Measurements from ENCODE around the gene SIGLEC6.

The SIGLEC6 gene

GRCh38 chr19:51544038-51544437, 12.6 kb upstream of the SIGLEC6 start:
- no peak overlapping the region for H3K4me3 ChIP-seq (ENCODE audit: insufficient read depth in 1 of 2, low read depth in 1 of 2, low read length in 2 of 2)
- no peak overlapping the region for H2AK5ac ChIP-seq (ENCODE audit: low read length, severe bottlenecking)
- H3K23ac ChIP-seq (ENCODE audit: low read length in 2 of 2), result no peak overlapping the region
- no peak overlapping the region for H3K14ac ChIP-seq (ENCODE audit: low read length in 2 of 2)
- no peak for DNase-seq
- H4K8ac ChIP-seq (ENCODE audit: low read length), result no peak overlapping the region
- H3K18ac ChIP-seq (ENCODE audit: low read depth in 1 of 2, low read length in 2 of 2), result no peak overlapping the region
- H3K4ac ChIP-seq (ENCODE audit: low read depth in 1 of 2, low read length in 2 of 2), result no peak overlapping the region
- no peak overlapping the region for H3K27ac ChIP-seq (ENCODE audit: low read length, poor library complexity, severe bottlenecking)
- no peak overlapping the region for H2BK12ac ChIP-seq (ENCODE audit: low read length in 2 of 2)
- H2AFZ ChIP-seq (ENCODE audit: low read depth, low read length), result no peak overlapping the region
- no peaks in the 10 kb centered on the region for H3K36me3 ChIP-seq (ENCODE audit: control insufficient read depth in 1 of 2, insufficient read depth in 2 of 2, low read depth in 1 of 2, low read length in 2 of 2)
- no peak overlapping the region for H3K9ac ChIP-seq (ENCODE audit: low read length)
- H3K79me1 ChIP-seq (replicated peaks; ENCODE audit: low read length, poor library complexity, severe bottlenecking), result no peaks in the 10 kb centered on the region
- no peak overlapping the region for H2BK5ac ChIP-seq (ENCODE audit: low read depth, low read length, poor library complexity, severe bottlenecking)
- WGBS, result 64% methylated on average over 6 of the region's 6 CpGs
- H3K4me2 ChIP-seq (ENCODE audit: low read length, poor library complexity, severe bottlenecking), result no peak overlapping the region
- H3K9me3 ChIP-seq (ENCODE audit: control insufficient read depth, low read length), result no peaks in the 10 kb centered on the region
- no peaks in the 10 kb centered on the region for H3K4me1 ChIP-seq (ENCODE audit: control insufficient read depth, insufficient read depth, low read depth, low read length)
- H2BK120ac ChIP-seq (ENCODE audit: low read depth, low read length), result no peak overlapping the region
- H2BK15ac ChIP-seq (ENCODE audit: low read depth, poor library complexity, severe bottlenecking), result no peak overlapping the region
- no peak overlapping the region for H4K91ac ChIP-seq (ENCODE audit: low read length)
- H3K27me3 ChIP-seq (ENCODE audit: control insufficient read depth in 1 of 2, insufficient read depth in 1 of 2, low read length in 2 of 2), result peaks cover 0 to 30% of the 10 kb centered on the region in 2 experiments

- Histone ChIP-seq H2BK5ac (ENCODE audit: low read depth, low read length, poor library complexity, severe bottlenecking) (no peak overlapping the region), H3K18ac (ENCODE audit: low read depth in 1 of 2, low read length in 2 of 2) (no peak overlapping the region), H2BK12ac (ENCODE audit: low read length in 2 of 2) (no peak overlapping the region), H3K36me3 (ENCODE audit: control insufficient read depth in 1 of 2, insufficient read depth in 2 of 2, low read depth in 1 of 2, low read length in 2 of 2) (no peaks in the 10 kb centered on the region), H3K4ac (ENCODE audit: low read depth in 1 of 2, low read length in 2 of 2) (no peak overlapping the region), H3K4me2 (ENCODE audit: low read length, poor library complexity, severe bottlenecking) (no peak overlapping the region), H2BK15ac (ENCODE audit: low read depth, poor library complexity, severe bottlenecking) (no peak overlapping the region), H3K23ac (ENCODE audit: low read length in 2 of 2) (no peak overlapping the region), H3K4me1 (ENCODE audit: control insufficient read depth, insufficient read depth, low read depth, low read length) (no peaks in the 10 kb centered on the region), H3K27ac (ENCODE audit: low read length, poor library complexity, severe bottlenecking) (no peak overlapping the region), H3K79me1 (replicated peaks; ENCODE audit: low read length, poor library complexity, severe bottlenecking) (no peaks in the 10 kb centered on the region), H2AK5ac (ENCODE audit: low read length, severe bottlenecking) (no peak overlapping the region), H2BK120ac (ENCODE audit: low read depth, low read length) (no peak overlapping the region), H2AFZ (ENCODE audit: low read depth, low read length) (no peak overlapping the region), H4K8ac (ENCODE audit: low read length) (no peak overlapping the region), H3K9me3 (ENCODE audit: control insufficient read depth, low read length) (no peaks in the 10 kb centered on the region), H3K14ac (ENCODE audit: low read length in 2 of 2) (no peak overlapping the region), H4K91ac (ENCODE audit: low read length) (no peak overlapping the region), H3K4me3 (ENCODE audit: insufficient read depth in 1 of 2, low read depth in 1 of 2, low read length in 2 of 2) (no peak overlapping the region), H3K9ac (ENCODE audit: low read length) (no peak overlapping the region), H3K27me3 (ENCODE audit: control insufficient read depth in 1 of 2, insufficient read depth in 1 of 2, low read length in 2 of 2) (peaks cover 0 to 38% of the 10 kb centered on the region in 2 experiments)
- DNase-seq, result no peak
- WGBS, result 62% methylated on average over 5 of the region's 5 CpGs
These were observed 11.2 kb upstream of the SIGLEC6 start for GRCh38 chr19:51542699-51543098.

DNA sequence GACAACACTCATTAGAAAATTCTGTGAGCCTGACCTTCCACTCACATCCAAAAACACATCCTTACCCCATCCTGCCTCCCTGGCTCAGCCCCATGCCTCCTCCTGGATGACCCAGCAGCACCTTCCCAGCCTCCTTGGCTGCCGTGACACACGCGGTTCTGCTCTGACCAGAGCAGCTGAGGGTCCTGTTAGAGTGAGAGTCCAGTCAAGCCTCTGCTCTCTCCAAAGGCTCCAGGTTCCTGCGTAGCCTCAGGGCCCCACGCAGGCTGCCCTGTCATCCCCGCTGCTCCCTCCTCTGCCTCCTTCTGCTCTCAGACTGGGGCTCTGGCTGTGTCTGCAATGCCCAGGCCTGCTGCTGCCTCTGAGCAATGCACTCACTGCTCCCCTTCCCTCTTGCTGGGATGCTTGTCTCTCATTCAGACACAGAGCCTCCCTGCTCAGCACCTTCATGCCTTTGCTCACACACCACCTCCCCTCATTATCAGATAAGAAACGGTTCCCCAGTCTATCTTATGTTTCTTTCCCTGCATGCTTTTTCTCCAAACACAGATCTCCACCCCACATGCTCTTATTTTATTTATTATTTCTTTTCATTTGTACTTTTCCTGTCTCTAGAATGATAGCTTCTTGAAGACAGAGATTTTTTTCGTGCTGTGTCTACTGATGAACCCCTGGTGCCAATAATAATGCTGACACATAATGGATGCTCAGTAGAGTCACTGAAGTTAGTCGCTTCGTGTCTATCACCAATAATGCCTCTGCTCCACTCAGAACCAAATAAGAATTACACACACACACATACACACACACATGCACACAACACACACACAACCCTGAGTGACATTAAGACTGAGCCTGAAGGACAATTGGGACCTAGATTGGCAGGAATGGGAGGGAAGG, 10.2 kb upstream of the SIGLEC6 start:
- no peak overlapping the region for H2BK15ac ChIP-seq (ENCODE audit: low read depth, poor library complexity, severe bottlenecking)
- peaks cover 0 to 42% of the 10 kb centered on the region in 2 experiments for H3K27me3 ChIP-seq (ENCODE audit: control insufficient read depth in 1 of 2, insufficient read depth in 1 of 2, low read length in 2 of 2)
- no peak overlapping the region for H2AK5ac ChIP-seq (ENCODE audit: low read length, severe bottlenecking)
- no peak overlapping the region for H2BK120ac ChIP-seq (ENCODE audit: low read depth, low read length)
- no peaks in the 10 kb centered on the region for H3K9me3 ChIP-seq (ENCODE audit: control insufficient read depth, low read length)
- no peak overlapping the region for H3K4me3 ChIP-seq (ENCODE audit: insufficient read depth in 1 of 2, low read depth in 1 of 2, low read length in 2 of 2)
- no peak overlapping the region for H3K4ac ChIP-seq (ENCODE audit: low read depth in 1 of 2, low read length in 2 of 2)
- 61% methylated on average over 10 of the region's 10 CpGs for WGBS
- no peak overlapping the region for H3K4me2 ChIP-seq (ENCODE audit: low read length, poor library complexity, severe bottlenecking)
- DNase-seq, result no peak
- H3K18ac ChIP-seq (ENCODE audit: low read depth in 1 of 2, low read length in 2 of 2), result no peak overlapping the region
- H3K9ac ChIP-seq (ENCODE audit: low read length), result no peak overlapping the region
- no peak overlapping the region for H3K14ac ChIP-seq (ENCODE audit: low read length in 2 of 2)
- no peak overlapping the region for H3K23ac ChIP-seq (ENCODE audit: low read length in 2 of 2)
- H3K79me1 ChIP-seq (replicated peaks; ENCODE audit: low read length, poor library complexity, severe bottlenecking), result no peaks in the 10 kb centered on the region
- H4K8ac ChIP-seq (ENCODE audit: low read length), result no peak overlapping the region
- no peak overlapping the region for H4K91ac ChIP-seq (ENCODE audit: low read length)
- no peak overlapping the region for H2BK12ac ChIP-seq (ENCODE audit: low read length in 2 of 2)
- H2AFZ ChIP-seq (ENCODE audit: low read depth, low read length), result no peak overlapping the region
- no peak overlapping the region for H3K27ac ChIP-seq (ENCODE audit: low read length, poor library complexity, severe bottlenecking)
- H2BK5ac ChIP-seq (ENCODE audit: low read depth, low read length, poor library complexity, severe bottlenecking), result no peak overlapping the region
- H3K4me1 ChIP-seq (ENCODE audit: control insufficient read depth, insufficient read depth, low read depth, low read length), result no peaks in the 10 kb centered on the region
- H3K36me3 ChIP-seq (ENCODE audit: control insufficient read depth in 1 of 2, insufficient read depth in 2 of 2, low read depth in 1 of 2, low read length in 2 of 2), result no peaks in the 10 kb centered on the region

- no peak overlapping the region for H4K91ac ChIP-seq (ENCODE audit: low read length)
- no peak overlapping the region for H3K4me3 ChIP-seq (ENCODE audit: insufficient read depth in 1 of 2, low read depth in 1 of 2, low read length in 2 of 2)
- no peaks in the 10 kb centered on the region for H3K4me1 ChIP-seq (ENCODE audit: control insufficient read depth, insufficient read depth, low read depth, low read length)
- peaks cover 0 to 37% of the 10 kb centered on the region in 2 experiments for H3K27me3 ChIP-seq (ENCODE audit: control insufficient read depth in 1 of 2, insufficient read depth in 1 of 2, low read length in 2 of 2)
- no peak overlapping the region for H2AK5ac ChIP-seq (ENCODE audit: low read length, severe bottlenecking)
- no peak overlapping the region for H2BK12ac ChIP-seq (ENCODE audit: low read length in 2 of 2)
- no peaks in the 10 kb centered on the region for H3K9me3 ChIP-seq (ENCODE audit: control insufficient read depth, low read length)
- H3K14ac ChIP-seq (ENCODE audit: low read length in 2 of 2), result no peak overlapping the region
- H2AFZ ChIP-seq (ENCODE audit: low read depth, low read length), result no peak overlapping the region
- H3K23ac ChIP-seq (ENCODE audit: low read length in 2 of 2), result no peak overlapping the region
- no peak overlapping the region for H3K18ac ChIP-seq (ENCODE audit: low read depth in 1 of 2, low read length in 2 of 2)
- no peak overlapping the region for H4K8ac ChIP-seq (ENCODE audit: low read length)
- no peaks in the 10 kb centered on the region for H3K79me1 ChIP-seq (replicated peaks; ENCODE audit: low read length, poor library complexity, severe bottlenecking)
- no peak overlapping the region for H3K27ac ChIP-seq (ENCODE audit: low read length, poor library complexity, severe bottlenecking)
- H2BK5ac ChIP-seq (ENCODE audit: low read depth, low read length, poor library complexity, severe bottlenecking), result no peak overlapping the region
- H2BK15ac ChIP-seq (ENCODE audit: low read depth, poor library complexity, severe bottlenecking), result no peak overlapping the region
- no peak overlapping the region for H3K4me2 ChIP-seq (ENCODE audit: low read length, poor library complexity, severe bottlenecking)
- DNase-seq, result no peak
- H3K9ac ChIP-seq (ENCODE audit: low read length), result no peak overlapping the region
- H3K36me3 ChIP-seq (ENCODE audit: control insufficient read depth in 1 of 2, insufficient read depth in 2 of 2, low read depth in 1 of 2, low read length in 2 of 2), result no peaks in the 10 kb centered on the region
- no peak overlapping the region for H3K4ac ChIP-seq (ENCODE audit: low read depth in 1 of 2, low read length in 2 of 2)
- WGBS, result 76% methylated on average over 4 of the region's 4 CpGs
- no peak overlapping the region for H2BK120ac ChIP-seq (ENCODE audit: low read depth, low read length)
These were observed 8.4 kb upstream of the SIGLEC6 start for GRCh38 chr19:51539821-51540366.
